MCF 10A (cell line): ENCODE results near the gene PRPF40A. TPM values are rescaled to one million over a fixed set of nuclear protein-coding genes. Genes with fewer than 3 reads are reported as not detected.

Source experiments
- BruUV-seq: library from RNA; stranded (reverse); fragments of 400-500 nt; replicated peaks from 2 replicates; lab custom pipeline; 2021; lab: Mats Ljungman, UMichigan
- CTCF ChIA-PET: fragments of 300-600 bp; sonication (Branson Sonifier 250); formaldehyde crosslinking; extraction: SDS; loops from one replicate; lab custom pipeline; 2021; ENCODE audit warnings: antibody characterized with exemption, inconsistent platforms; lab: Yijun Ruan, JAX
- POLR2A ChIA-PET: fragments of 300-600, 350-650 bp; sonication (Branson Sonifier 250); formaldehyde crosslinking; extraction: SDS; loops from one replicate; lab custom pipeline; 2020; ENCODE audit warnings: antibody characterized with exemption, inconsistent platforms; lab: Yijun Ruan, JAX
- DNase-seq: peaks from one replicate; pipeline ENCODE4 v3.0.0-alpha.2; 2018; ENCODE audit not compliant: unreplicated experiment
- H3K27ac Mint-ChIP-seq: one replicate; pipeline ENCODE4 v1.8.0; 2022; ENCODE audit warnings: mild to moderate bottlenecking, low read depth, mixed read lengths; ENCODE audit not compliant: unreplicated experiment
- H3K27me3 Mint-ChIP-seq: one replicate; pipeline ENCODE4 v1.8.0; 2022; ENCODE audit warnings: mixed read lengths; ENCODE audit not compliant: insufficient read depth, unreplicated experiment
- H3K36me3 Mint-ChIP-seq: one replicate; pipeline ENCODE4 v1.8.0; 2022; ENCODE audit warnings: mild to moderate bottlenecking, moderate library complexity, mixed read lengths; ENCODE audit not compliant: insufficient read depth, unreplicated experiment
- H3K4me1 Mint-ChIP-seq: one replicate; pipeline ENCODE4 v1.8.0; 2022; ENCODE audit warnings: mixed read lengths; ENCODE audit not compliant: insufficient read depth, unreplicated experiment
- H3K4me3 Mint-ChIP-seq: one replicate; pipeline ENCODE4 v1.8.0; 2022; ENCODE audit warnings: mild to moderate bottlenecking, moderate library complexity, mixed read lengths; ENCODE audit not compliant: unreplicated experiment
- H3K9me3 Mint-ChIP-seq: one replicate; pipeline ENCODE4 v1.8.0; 2022; ENCODE audit warnings: mixed read lengths; ENCODE audit not compliant: unreplicated experiment
- CTCF ChIP-seq: fragments of 200-600 bp; IDR thresholded peaks from one replicate; pipeline ENCODE4 v1.8.0; 2022; ENCODE audit warnings: antibody characterized with exemption, mild to moderate bottlenecking; ENCODE audit not compliant: unreplicated experiment
- intact Hi-C: fragments of 100-400 bp; cut with micrococcal nuclease; formaldehyde crosslinking; loops from 2 replicates; pipeline ENCODE4 v1.14.1; 2022
- total RNA-seq: library from RNA; stranded (reverse); gene quantifications from 2 replicates; pipeline ENCODE4 v1.2.3, GENCODE V29; 2022

The PRPF40A gene
- total RNA-seq, 1 experiment from 2014 or later, result 140 TPM

DNA sequence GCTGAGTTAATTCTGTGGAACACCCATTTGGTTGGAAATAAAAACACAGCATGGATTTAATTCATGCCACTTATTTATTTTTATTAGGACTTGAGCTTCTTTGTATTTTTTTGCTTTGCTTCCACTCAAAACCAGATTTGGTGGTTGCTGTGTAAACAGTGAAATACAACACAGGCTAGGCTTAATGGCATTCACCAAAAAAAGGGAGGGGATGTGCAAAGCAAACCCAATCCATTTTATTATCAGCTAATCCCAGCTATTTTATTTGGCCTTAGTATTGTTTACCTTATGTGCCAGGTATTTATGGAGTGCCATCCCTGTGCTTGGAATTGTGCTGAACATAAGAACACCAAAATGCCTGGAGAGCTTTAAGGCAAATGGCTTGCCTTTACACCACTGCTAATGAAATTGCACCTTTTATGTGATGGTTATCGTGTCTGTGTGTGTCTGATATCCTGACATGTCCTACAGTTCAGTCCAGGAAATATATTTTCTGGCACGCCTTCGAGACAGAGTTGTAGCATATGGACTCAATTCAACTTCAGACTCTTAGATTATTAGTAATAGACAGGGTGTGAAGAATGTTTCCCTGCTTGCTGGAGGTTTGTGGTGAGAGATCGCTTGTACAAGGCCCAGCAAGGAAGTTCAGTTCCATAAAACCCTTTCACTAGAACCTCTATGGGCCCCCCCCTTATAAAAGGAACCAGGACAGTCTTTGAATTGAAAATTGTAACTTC is 99.6 kb downstream of the PRPF40A start:
- CTCF ChIA-PET, result interaction anchor here (1.2 to 2.5 kb wide), 5 partner anchors 9 to 441 kb away, joined by 4 to 25 read pairs (median 9); partner anchors contain the start of gene STAM2
- H3K36me3 Mint-ChIP-seq, result peaks cover 82% of the 10 kb centered on the region
- BruUV-seq, result no TSS peak

DNA sequence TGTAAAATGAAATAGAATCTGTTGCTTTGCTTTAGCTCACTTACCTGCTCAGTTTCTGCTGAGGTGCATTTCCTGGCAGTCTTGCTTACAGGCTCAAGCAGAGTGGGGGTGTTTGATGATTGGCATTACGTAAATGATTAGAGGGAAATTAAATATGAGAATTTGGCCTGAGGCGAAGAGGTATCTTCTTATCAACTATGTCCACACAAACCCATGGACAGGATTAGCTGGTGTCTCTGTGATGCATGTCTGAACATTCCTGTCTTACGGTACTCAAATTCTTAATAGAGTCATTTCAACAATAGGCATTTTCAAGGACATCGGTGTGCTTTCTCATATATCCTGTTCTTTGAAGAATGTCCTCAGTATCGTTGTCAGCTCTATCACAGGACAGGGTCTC is 102.1 kb downstream of the PRPF40A start:
- Mint-ChIP-seq H3K36me3 (peaks cover 61% of the 10 kb centered on the region), H3K27me3 (no peaks in the 10 kb centered on the region), H3K27ac (no peak overlapping the region), H3K4me1 (peaks cover 6% of the 10 kb centered on the region), H3K4me3 (no peak overlapping the region), H3K9me3 (no peaks in the 10 kb centered on the region)
- no peak for TF ChIP-seq CTCF
- intact Hi-C loops, result loop anchor here (10.0 kb wide), 1 partner anchor 280 kb away; the partner anchor contains the start of gene FMNL2
- CTCF ChIA-PET, result interaction anchor here (0.6 to 3.1 kb wide), 10 partner anchors 10 to 439 kb away, joined by 3 to 32 read pairs (median 4); no protein-coding TSS in a partner anchor
- DNase-seq, result no peak
- POLR2A ChIA-PET, result interaction anchor here (1.0 kb wide), 2 partner anchors 9 to 41 kb away, joined by 3 read pairs; no protein-coding TSS in a partner anchor
- no TSS peak for BruUV-seq

More for the DNA sequence above, 99.6 kb downstream of the PRPF40A start:
- no peak overlapping the region for H3K4me3 Mint-ChIP-seq
- peak overlapping the region; percentile 63 for H3K27ac Mint-ChIP-seq
- intact Hi-C loops, result loop anchor here (10.0 kb wide), 1 partner anchor 283 kb away; the partner anchor contains the start of gene FMNL2
- H3K9me3 Mint-ChIP-seq, result no peaks in the 10 kb centered on the region
- no peak for DNase-seq
- no peaks in the 10 kb centered on the region for H3K27me3 Mint-ChIP-seq
- no peak for TF ChIP-seq CTCF
- POLR2A ChIA-PET, result interaction anchor here (0.9 to 1.3 kb wide), 3 partner anchors 8 to 438 kb away, joined by 3 to 4 read pairs (median 3); no protein-coding TSS in a partner anchor
- H3K4me1 Mint-ChIP-seq, result no peaks in the 10 kb centered on the region

GRCh38 chr2:152613235-152613634 is 104.0 kb downstream of the PRPF40A start:
- Mint-ChIP-seq H3K36me3 (peaks cover 45% of the 10 kb centered on the region), H3K4me3 (no peak overlapping the region), H3K27me3 (no peaks in the 10 kb centered on the region), H3K27ac (peak overlapping the region; percentile 16), H3K4me1 (peaks cover 6% of the 10 kb centered on the region), H3K9me3 (no peaks in the 10 kb centered on the region)
- intact Hi-C loops, result loop anchor here (10.0 kb wide), 1 partner anchor 278 kb away; the partner anchor contains the start of gene FMNL2
- ChIA-PET CTCF (interaction anchor here (0.5 to 3.1 kb wide), 7 partner anchors 9 to 865 kb away, joined by 3 to 32 read pairs (median 5); partner anchors contain the start of gene RPRM), POLR2A (no interaction called here)
- TF ChIP-seq CTCF, result no peak
- BruUV-seq, result no TSS peak
- DNase-seq, result no peak
